GM23248 (cell line): ENCODE measurements around the gene DTX2. TPM values are rescaled to one million over a fixed set of nuclear protein-coding genes. Genes with fewer than 3 reads are reported as not detected.
"Not testable (repeated sequence)": the region's sequence is repeated elsewhere in the genome, so short reads cannot be mapped to it uniquely, and the experiment has no call there.

Source experiments
- DNase-seq: peaks from one replicate; pipeline ENCODE4 v3.0.0-alpha.2; 2015
- H2AFZ ChIP-seq: fragments of 200-600 bp; sonication (generic); 2 replicates; pipeline ENCODE4 v1.6.1; 2016; ENCODE audit warnings: antibody characterized with exemption
- H3F3A ChIP-seq: fragments of 200-600 bp; sonication (generic); 2 replicates; pipeline ENCODE4 v1.6.1; 2016; ENCODE audit warnings: mild to moderate bottlenecking, antibody characterized with exemption, mixed run types; ENCODE audit not compliant: insufficient read depth
- H3K27ac ChIP-seq: fragments of 200-600 bp; sonication (generic); 2 replicates; pipeline ENCODE4 v1.5.1; 2016; ENCODE audit warnings: mild to moderate bottlenecking
- H3K27me3 ChIP-seq: fragments of 200-600 bp; sonication (generic); replicated peaks from 2 replicates; pipeline ENCODE4 v1.6.1; 2016; ENCODE audit warnings: mild to moderate bottlenecking; ENCODE audit not compliant: insufficient read depth
- H3K36me3 ChIP-seq: fragments of 200-600 bp; sonication (generic); 2 replicates; pipeline ENCODE4 v1.6.1; 2016; ENCODE audit warnings: low read depth, mild to moderate bottlenecking
- H3K4me1 ChIP-seq: fragments of 200-600 bp; sonication (generic); 2 replicates; pipeline ENCODE4 v1.6.1; 2016; ENCODE audit warnings: mild to moderate bottlenecking; ENCODE audit not compliant: insufficient read depth
- H3K4me2 ChIP-seq: fragments of 200-600 bp; sonication (generic); one replicate; pipeline ENCODE4 v1.6.1; 2016; ENCODE audit warnings: mild to moderate bottlenecking; ENCODE audit not compliant: unreplicated experiment
- H3K4me3 ChIP-seq: fragments of 200-600 bp; sonication (generic); 2 replicates; pipeline ENCODE4 v1.5.1; 2016; ENCODE audit warnings: mild to moderate bottlenecking
- H3K79me2 ChIP-seq: fragments of 200-600 bp; sonication (generic); 2 replicates; pipeline ENCODE4 v1.6.1; 2016; ENCODE audit warnings: mild to moderate bottlenecking; ENCODE audit not compliant: insufficient read depth
- H3K9ac ChIP-seq: fragments of 200-600 bp; sonication (generic); 2 replicates; pipeline ENCODE4 v1.6.1; 2016; ENCODE audit warnings: mild to moderate bottlenecking
- H3K9me2 ChIP-seq: fragments of 200-600 bp; sonication (generic); 2 replicates; pipeline ENCODE4 v1.6.1; 2016; ENCODE audit warnings: mixed run types, mild to moderate bottlenecking, moderate library complexity; ENCODE audit not compliant: insufficient read depth
- H3K9me3 ChIP-seq: fragments of 200-600 bp; sonication (generic); one replicate; pipeline ENCODE4 v1.6.1; 2017; ENCODE audit warnings: low read depth
- H4K20me1 ChIP-seq: fragments of 200-600 bp; sonication (generic); 2 replicates; pipeline ENCODE4 v1.6.0; 2016; ENCODE audit not compliant: insufficient read depth
- WGBS, 2 experiments: methylation state at CpG; one replicate each; pipeline ENCODE4 v1.1.6; 2015 to 2017; ENCODE audit warnings: low lambda C conversion rate in 2 of 2, low coverage in 1 of 2; ENCODE audit errors: missing lambda C conversion rate in 2 of 2; 5-methylcytosine and 5-hydroxymethylcytosine counted together
- in situ Hi-C: fragments of 300-500 bp; cut with MboI; formaldehyde crosslinking; loops from 2 replicates; pipeline ENCODE4 v1.15.0; 2020
- polyA plus RNA-seq: library from polyadenylated mRNA; unstranded; fragments of >200 nt; fragmentation: Nextera tagmentation; extraction: Ambion mirVana; gene quantifications from 2 replicates; pipeline ENCODE4 v1.2.1, GENCODE V29; 2016
- small RNA-seq: library from RNA; depleted of rRNA; stranded (forward); fragments of <200 nt; gene quantifications from one replicate; pipeline ENCODE3, GENCODE V24; 2014; ENCODE audit warnings: low read depth, low replicate concordance
- total RNA-seq: library from RNA; depleted of rRNA; stranded (reverse); fragments of >200 nt; shearing (Covaris generic); gene quantifications from 2 replicates; pipeline ENCODE4 v1.2.3, GENCODE V29; 2014; rRNA removed

DTX2 gene
- total and polyA plus RNA-seq, 2 experiments from 2014 or later: 4.3 to 9.7 TPM

- H3K36me3 ChIP-seq, H3K9me2 ChIP-seq, H2AFZ ChIP-seq, H3K9ac ChIP-seq, H3K4me3 ChIP-seq, in situ Hi-C loops, H3K4me2 ChIP-seq, H3F3A ChIP-seq, H4K20me1 ChIP-seq, H3K27me3 ChIP-seq, DNase-seq, H3K4me1 ChIP-seq, H3K27ac ChIP-seq, H3K9me3 ChIP-seq: not testable (repeated sequence)
- WGBS, 2 experiments: 85 to 91% methylated on average over 6 of the region's 6 CpGs
- H3K79me2 ChIP-seq: peaks cover 70% of the 10 kb centered on the region
These were observed 90.5 kb downstream of the DTX2 start for GRCh38 chr7:76551992-76552391.

Small RNA genes lying within 50 kb of the gene (small RNA-seq; reads per million reads assigned to genes)
- not detected for gene RF00019

Other genes with a start within 250 kb of the DTX2 start
- 79.5 and 96.5 TPM in 2 replicates for gene HSPB1, start 159.0 kb upstream of the DTX2 start, total RNA-seq
- gene HSPB1, start 159.0 kb upstream of the DTX2 start, polyA plus RNA-seq: 1,542 and 1,564 TPM in 2 replicates
- 56.0 TPM in 2 replicates for gene YWHAG, start 102.7 kb upstream of the DTX2 start, total RNA-seq
- gene YWHAG, start 102.7 kb upstream of the DTX2 start, polyA plus RNA-seq: 28.1 and 28.4 TPM in 2 replicates
- 0.43 TPM in 1 of 2 replicates, not detected in the other for gene SSC4D, start 52.0 kb upstream of the DTX2 start, total RNA-seq
- 0.66 and 0.85 TPM in 2 replicates for gene SSC4D, start 52.0 kb upstream of the DTX2 start, polyA plus RNA-seq
- gene ZP3, start 36.8 kb upstream of the DTX2 start, total RNA-seq: 4.5 and 5.3 TPM in 2 replicates
- 4.9 and 5.6 TPM in 2 replicates for gene ZP3, start 36.8 kb upstream of the DTX2 start, polyA plus RNA-seq
- 0.11 TPM in 1 of 2 replicates, not detected in the other for gene UPK3B, start 48.8 kb downstream of the DTX2 start, total RNA-seq
- not detected in 2 replicates for gene UPK3B, start 48.8 kb downstream of the DTX2 start, polyA plus RNA-seq
- not detected in 2 replicates for gene SPDYE16, start 81.6 kb downstream of the DTX2 start, total RNA-seq
- gene SPDYE16, start 81.6 kb downstream of the DTX2 start, polyA plus RNA-seq: 0.10 and 0.53 TPM in 2 replicates
- 2.7 and 5.9 TPM in 2 replicates for gene POMZP3, start 165.6 kb downstream of the DTX2 start, total RNA-seq
- gene POMZP3, start 165.6 kb downstream of the DTX2 start, polyA plus RNA-seq: 16.0 and 16.5 TPM in 2 replicates